HG03175 (cell line): ENCODE data around the gene ATG2B.
A peak's percentile ranks its signal among the peaks of the same experiment; 100 is the strongest.

Experiments used
- ATAC-seq: cut with Tn5 transposase; IDR thresholded peaks from one replicate; pipeline ENCODE4 v1.9.1; 2021; ENCODE audit warnings: mild to moderate bottlenecking, moderate library complexity; ENCODE audit not compliant: unreplicated experiment

Gene ATG2B

GRCh38 chr14:96362965-96363750 lies at the start of gene ATG2B, which contains the start of gene GSKIP:
Gene ATG2B, minus strand, starts transcription at chr14:96363341. Its CDS starts 365 bp downstream, at chr14:96362976.
Gene GSKIP, plus strand, starts transcription at chr14:96363526. Its CDS starts 18,722 bp downstream, at chr14:96382248.
- ATAC-seq, result peak; percentile 76

DNA sequence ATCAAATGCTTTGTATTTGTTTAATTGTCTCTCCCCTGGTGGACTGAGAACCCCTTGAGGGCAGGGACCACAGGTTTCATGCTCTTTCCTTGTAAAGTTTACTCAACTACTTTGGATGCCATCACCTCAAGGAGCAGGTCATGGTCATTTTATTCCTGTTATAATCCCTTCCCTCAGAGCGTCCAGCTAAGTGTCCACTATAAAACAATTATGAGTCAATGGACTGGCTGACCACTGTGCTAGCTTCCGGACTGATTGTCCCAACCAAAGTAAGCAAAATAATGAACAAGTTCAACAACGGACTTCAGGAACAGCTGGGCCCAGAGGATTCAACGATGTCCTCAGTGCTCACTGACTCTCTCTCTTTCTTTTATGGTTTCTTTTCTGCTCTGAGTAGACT lies 47.0 kb upstream of the ATG2B start:
- ATAC-seq, result no peak

GRCh38 chr14:96409701-96410100 lies 46.6 kb upstream of the ATG2B start:
- ATAC-seq, result no peak

- ATAC-seq, result no peak
Measured at GRCh38 chr14:96408608-96409007, 45.5 kb upstream of the ATG2B start.

GRCh38 chr14:96407935-96408570 lies 44.9 kb upstream of the ATG2B start:
- no peak for ATAC-seq

- ATAC-seq, result no peak
Measured at GRCh38 chr14:96405677-96406076, 42.5 kb upstream of the ATG2B start.

DNA sequence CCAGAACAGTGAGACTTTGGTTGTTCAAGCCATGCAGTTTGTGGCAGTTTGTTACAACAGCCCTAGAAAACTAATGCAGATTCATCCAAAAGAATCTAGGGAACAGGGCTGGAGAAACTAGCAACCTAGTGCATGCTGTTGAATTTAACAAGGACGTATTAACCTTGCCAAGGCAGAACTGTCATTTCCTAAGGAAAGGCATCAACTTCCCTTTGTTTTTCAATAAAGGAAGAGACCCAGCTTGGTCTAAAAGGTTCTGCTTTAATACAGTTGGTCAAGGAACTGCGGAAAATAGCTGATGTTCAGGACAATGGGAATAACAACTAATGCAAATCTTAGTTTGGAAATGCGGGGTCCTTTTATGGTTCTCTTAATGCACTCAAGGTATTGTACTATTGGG lies 40.3 kb upstream of the ATG2B start:
- no peak for ATAC-seq

DNA sequence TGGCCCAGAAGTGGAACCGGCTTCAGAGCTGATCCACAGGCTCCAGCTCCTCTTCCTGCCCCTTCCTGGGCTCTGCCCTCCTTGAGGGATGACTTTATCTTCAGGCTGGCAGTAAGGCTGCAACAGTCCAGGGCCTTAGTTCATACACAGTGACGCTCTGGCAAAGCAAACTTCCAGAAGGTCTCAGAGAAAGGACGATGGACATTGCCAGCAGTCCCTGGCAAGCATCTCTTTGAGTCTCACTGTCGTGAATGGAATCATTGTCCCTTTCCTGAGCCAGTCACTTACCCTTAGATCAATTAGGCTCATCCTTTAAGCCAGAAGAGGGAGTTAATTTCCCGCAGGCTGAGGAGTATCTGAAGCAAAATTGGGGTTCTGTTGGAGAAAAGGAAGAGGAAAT lies 37.4 kb upstream of the ATG2B start:
- no peak for ATAC-seq

DNA sequence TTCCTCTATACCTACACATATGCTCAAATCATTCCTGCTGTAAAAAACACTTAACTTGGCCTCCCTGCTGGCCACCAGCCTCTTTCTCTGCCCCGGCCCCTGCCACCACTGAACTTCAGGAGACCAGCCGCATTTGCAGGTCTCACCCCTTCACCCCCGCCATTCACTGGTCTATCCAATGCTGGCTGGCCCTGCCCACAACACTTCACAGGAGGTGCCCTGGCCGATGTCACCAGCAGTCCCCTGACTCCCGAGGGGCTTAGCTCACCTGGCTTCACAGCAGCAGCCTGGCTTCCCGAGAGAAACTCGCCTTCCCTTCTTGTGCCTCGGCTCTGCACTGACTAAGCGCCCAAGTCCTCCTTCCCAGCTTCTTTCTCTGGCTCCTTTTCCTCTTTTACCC lies 36.3 kb upstream of the ATG2B start:
- ATAC-seq, result no peak

GRCh38 chr14:96398921-96399320 lies 35.8 kb upstream of the ATG2B start:
- ATAC-seq, result no peak

GRCh38 chr14:96398432-96398831 lies 35.3 kb upstream of the ATG2B start:
- no peak for ATAC-seq

DNA sequence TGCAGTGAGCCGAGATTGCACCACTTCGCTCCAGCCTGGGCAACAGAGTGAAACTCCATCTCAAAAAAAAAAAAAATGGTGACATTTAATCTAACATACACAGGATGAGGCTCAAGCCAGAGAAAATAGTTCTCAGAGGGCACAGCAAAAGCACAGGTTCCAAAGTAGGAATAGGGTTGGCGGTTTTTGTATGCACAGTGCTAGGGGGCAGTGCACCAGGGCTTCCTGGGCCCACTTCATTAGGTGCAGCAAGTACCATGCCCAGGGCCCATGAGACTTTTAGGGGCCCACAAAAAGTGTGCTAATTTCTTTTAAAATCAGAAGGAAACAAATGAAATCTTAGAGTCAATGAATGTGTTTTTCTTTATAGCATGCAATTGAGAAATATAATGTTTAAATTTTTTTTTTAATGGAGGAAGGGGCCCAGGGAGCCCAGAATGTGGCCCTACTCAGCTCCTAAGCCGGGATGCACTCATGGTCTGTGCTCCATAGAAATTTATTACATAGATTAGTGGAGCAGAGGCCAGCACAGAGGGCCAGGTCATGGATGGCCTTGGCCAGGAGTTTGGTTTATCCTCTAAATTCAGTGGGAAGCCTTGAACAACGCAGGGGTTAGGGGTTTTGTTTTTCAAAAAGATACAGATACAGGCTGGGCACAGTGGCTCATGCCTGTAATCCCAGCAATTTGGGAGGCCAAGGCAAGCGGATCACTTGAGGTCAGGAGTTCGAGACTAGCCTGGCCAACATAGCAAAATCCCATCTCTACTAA lies 31.1 kb upstream of the ATG2B start:
- no peak for ATAC-seq

GRCh38 chr14:96393071-96393691 lies 30.0 kb upstream of the ATG2B start:
- ATAC-seq, result no peak

GRCh38 chr14:96391293-96392118 lies 28.4 kb upstream of the ATG2B start:
- ATAC-seq, result peak; percentile 85

DNA sequence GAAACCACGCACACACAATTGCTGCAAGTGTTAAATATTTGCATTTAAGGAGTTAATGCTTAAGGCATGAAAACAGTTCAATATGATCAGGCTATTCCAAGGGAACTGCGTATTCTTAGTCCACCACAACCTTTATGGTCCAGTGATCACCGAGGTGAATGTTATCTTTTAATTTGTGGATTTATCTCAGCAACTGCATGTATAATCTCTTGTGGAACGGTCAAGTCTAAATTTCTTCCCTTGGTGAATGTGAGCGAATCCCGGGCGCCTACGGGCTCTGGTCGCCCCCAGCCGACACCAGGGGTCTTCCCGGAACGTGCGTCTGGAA lies 27.8 kb upstream of the ATG2B start:
- no peak for ATAC-seq

GRCh38 chr14:96385385-96385784 lies 22.2 kb upstream of the ATG2B start:
- no peak for ATAC-seq

DNA sequence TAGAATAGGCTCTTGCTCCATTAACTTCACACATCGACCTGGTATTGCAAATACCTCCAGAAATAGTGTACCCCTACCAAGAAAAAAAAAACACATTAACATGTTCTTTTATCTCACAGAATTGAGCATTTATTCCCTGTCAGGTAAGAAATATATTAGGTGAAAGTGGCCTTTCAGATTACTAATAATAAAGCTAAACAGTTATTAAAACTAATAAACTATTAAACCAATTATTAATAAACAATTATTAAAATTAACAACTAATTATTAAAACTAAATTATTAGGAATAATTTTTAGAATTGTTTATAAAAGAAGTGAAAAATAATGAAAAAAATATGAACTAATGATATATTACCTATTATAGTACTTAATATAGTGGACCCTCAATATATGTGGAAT lies 21.6 kb upstream of the ATG2B start:
- ATAC-seq, result no peak

GRCh38 chr14:96384053-96384452 lies 20.9 kb upstream of the ATG2B start:
- ATAC-seq, result no peak

GRCh38 chr14:96383445-96383844 lies 20.3 kb upstream of the ATG2B start:
- ATAC-seq, result no peak

GRCh38 chr14:96380735-96381134 lies 17.6 kb upstream of the ATG2B start:
- ATAC-seq, result peak; percentile 89
